ENCODE data around the gene EIF4E1B.

- TF ChIP-seq CTCF (IDR thresholded peaks at IDR 0.05), result peak; percentile 47
- TF ChIP-seq EZH2phosphoT487 (IDR thresholded peaks at IDR 0.05), result no peak
These were observed 20.6 kb upstream of the EIF4E1B start, which contains the start of gene GPRIN1 for GRCh38 chr5:176609724-176610434.

All from neural progenitor cell (in vitro differentiated cells).